Islet of Langerhans (tissue), 1 donor: ENCODE results near the gene KIF1A.
"Not testable (repeated sequence)": the region's sequence is repeated elsewhere in the genome, so short reads cannot be mapped to it uniquely, and the experiment has no call there.

Source experiments
- FAIRE-seq: peaks from one replicate; lab custom pipeline; 2011; peaks lifted over from hg19 to GRCh38; lab: Jason Lieb, UNC

Gene KIF1A

GRCh38 chr2:240787521-240788472 is 32.2 kb downstream of the KIF1A start:
- no peak for FAIRE-seq

DNA sequence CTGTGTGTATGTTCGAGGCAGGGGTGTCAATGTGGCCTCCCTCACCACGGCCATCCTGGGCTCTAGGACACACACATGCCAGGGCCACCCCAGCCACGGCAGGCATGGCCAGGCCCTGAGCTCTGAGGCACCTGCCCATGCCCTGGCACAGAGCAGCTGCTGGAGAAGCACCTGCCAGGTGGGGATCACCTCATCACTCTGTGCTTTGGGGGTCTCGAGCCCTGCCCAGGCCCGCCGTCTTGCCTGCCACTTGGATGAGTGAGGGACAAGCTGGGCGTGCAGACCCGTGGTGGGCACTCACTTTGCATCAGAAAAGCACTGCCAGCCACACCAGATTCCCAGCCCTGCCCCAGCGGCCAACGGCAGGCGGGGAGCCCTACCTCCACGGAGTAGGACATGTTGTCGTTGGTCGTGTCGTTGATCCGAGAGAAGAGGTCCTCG is 33.1 kb downstream of the KIF1A start:
- no peak for FAIRE-seq

GRCh38 chr2:240786355-240786841 is 33.6 kb downstream of the KIF1A start:
- no peak for FAIRE-seq

DNA sequence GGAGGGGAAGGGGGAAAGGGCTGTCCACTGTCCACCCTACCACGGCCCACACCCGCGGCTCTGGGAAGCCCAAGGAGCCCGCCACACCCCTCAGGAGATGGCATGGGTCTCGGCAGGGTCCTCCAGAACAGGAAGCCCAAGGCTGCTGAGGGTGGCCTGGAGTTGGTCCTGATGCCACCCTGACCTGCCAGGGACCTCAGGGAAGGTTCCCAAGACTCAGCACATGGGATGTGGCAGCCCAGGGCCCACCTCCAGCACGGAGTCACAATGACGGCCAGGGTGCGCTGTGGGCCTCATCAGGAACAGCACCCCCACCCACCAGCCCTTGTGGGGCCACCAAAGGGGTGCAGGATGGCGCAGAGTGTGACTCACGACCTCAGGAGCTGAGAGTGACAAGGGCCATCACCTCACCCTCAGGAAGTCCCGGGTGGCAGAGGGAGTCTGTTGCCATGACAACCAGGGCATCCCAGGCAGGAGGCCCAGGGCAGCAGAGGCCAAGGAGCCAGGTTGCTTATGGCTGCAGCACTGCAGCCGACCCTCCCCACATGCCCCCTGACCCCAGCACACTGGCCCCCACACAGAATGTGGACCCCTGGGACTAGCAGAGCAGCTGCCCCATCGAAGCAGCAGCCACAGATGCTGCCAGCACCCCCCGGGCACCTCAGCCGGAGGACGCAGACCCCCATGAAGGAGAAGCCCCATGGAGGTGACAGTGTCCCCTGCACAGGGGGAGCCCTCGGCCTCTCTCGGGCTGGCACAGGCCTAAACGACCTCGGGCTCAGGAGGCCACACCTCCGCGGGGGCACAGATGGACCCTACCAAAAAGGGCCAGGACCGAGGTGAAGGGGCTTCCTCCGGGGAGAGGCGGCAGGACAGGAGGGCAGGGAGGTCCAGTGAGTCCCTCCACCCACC is 34.3 kb downstream of the KIF1A start:
- FAIRE-seq, result no peak

- FAIRE-seq, result no peak
Observed at GRCh38 chr2:240784629-240785423, 35.2 kb downstream of the KIF1A start.

DNA sequence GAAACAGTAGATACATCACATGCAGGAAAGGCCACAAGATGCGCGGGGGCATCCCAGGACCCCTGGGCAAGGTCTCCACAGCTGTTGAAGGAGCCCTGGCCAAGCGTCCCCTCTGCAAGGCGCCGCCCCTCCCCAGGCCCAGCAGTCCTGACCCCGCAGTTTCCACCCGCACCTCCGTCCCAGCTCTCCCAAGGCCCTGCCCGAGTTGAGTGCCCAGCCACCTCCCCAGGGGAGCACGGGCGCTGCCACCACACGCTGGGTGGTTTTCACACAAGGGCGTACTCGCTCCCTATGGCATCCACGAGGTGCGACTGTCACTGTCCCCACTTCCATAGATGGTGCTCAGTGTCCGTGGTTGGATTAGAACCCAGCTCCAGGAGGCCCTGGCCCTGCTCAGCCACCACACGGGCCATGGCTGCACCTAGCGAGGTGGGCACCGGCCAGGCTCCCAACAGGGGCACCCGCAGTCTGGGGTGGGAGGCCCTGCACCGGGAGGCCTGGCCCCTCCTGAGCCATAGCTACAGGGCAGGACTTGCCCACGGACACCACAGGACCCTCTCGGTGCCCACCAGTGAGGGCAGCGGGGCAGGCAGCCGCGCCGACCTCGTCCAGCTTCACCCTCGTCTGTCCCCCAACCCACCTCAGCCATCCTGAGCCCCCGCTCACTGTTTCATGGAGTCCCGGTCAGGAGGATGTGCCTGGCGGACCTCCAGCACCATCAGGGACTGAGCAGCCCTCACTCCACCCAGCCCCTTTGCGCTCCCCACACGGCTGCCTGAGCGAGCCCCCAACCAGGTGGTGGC is 36.0 kb downstream of the KIF1A start:
- FAIRE-seq, result no peak

DNA sequence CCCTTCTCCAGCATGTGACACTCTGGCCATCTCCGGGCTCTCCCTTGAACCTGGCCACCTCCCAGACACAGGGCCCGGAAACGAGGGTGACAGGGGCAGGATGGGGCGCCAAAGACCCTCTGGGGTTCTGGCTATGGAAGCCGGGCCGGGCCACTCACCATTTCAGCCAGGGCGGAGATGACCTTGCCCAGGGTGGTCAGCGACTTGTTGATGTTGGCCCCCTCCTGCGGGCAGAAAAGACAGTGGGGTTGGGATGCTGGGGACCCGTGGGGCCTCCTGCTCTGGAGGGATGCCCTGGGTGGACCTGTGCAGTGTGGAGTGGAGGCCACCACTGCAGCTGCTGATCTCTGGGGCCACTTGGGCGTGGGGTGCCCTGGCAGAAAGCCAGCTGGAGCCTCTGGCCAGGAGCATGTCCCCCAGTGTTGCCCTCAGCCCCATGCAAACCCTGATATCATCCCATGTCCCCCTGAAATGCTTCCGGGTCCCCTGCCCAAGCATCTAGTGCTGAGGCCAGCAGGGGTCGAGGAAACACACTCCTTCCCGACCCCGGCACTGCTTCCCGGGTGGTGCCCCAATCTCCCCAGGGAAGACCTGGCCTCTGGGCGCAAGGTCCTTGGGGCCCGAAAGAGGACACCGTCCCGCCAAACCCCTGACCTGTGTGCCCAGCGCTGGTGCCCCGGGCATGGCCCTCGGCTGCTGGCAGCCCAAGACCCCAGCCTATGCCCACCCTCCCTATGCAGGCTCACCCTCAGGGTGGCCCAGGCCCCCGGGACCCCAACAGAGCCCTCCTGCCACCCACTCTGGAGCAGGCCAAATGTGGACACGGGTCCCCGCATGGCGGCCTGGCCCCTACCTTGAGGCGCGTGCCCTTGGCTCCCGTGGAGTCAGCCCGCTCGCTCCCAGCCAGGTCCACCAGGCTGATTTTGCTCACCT is 36.9 kb downstream of the KIF1A start:
- FAIRE-seq, result no peak

DNA sequence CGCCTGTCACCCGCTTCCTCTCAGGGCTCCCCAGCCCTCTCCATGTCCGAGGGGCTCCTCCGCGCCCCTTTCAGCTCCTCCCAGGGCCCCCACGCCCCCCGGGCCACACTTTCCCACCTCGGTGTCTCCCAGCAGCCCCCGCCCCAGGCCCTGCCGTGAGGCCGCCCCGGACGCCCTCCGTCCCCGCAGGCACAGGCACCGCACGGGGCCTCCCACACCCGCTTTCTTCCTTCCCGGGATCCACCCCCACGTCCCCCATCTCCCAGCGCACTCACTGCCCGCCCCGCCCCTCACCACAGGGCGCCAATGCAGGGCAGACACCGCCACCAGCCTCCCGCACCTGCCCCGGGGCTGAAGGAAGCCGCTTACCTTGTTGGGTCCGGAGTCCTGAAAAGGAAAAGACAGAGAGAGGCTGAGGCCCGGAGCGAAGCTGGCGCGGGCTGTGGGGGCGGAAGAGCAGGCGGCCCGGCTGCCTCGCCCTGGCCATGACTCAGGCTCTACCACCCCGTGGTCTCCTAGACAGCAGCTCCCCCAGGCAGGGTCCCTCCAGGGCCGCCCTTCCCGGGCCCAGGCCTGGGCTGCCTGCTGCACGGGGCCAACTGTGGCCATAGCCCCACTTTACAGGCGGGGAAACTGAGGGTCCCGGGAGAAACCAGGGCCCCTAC is 37.7 kb downstream of the KIF1A start:
- FAIRE-seq, result no peak

GRCh38 chr2:240781471-240782220 is 38.4 kb downstream of the KIF1A start:
- no peak for FAIRE-seq

GRCh38 chr2:240780023-240780700 is 39.9 kb downstream of the KIF1A start:
- no peak for FAIRE-seq

GRCh38 chr2:240779250-240779832 is 40.7 kb downstream of the KIF1A start:
- FAIRE-seq, result not testable (repeated sequence)

DNA sequence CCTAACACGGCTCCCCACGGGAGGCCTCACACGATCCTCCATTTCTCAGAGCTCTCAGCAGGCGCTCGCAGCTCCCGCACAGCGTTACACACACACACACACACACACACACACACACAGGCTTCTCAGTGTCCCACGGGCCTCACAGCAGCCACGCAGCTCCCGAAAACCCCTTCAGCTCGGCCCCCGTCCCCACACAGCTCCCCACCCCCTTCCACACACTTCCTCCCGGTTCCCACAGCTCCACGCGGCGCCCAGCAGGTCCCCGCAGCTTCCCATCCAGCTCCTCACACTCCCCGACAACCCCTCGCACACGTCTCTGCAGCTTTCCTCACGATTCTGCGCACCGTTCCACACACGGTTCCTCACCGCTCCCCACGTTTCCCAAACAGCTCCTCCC is 41.6 kb downstream of the KIF1A start:
- no peak for FAIRE-seq

- FAIRE-seq, result no peak
Observed at GRCh38 chr2:240777456-240778212, 42.4 kb downstream of the KIF1A start.

GRCh38 chr2:240775905-240776304 is 44.1 kb downstream of the KIF1A start:
- FAIRE-seq, result no peak

- FAIRE-seq, result no peak
Observed at GRCh38 chr2:240774856-240775255, 45.2 kb downstream of the KIF1A start.

DNA sequence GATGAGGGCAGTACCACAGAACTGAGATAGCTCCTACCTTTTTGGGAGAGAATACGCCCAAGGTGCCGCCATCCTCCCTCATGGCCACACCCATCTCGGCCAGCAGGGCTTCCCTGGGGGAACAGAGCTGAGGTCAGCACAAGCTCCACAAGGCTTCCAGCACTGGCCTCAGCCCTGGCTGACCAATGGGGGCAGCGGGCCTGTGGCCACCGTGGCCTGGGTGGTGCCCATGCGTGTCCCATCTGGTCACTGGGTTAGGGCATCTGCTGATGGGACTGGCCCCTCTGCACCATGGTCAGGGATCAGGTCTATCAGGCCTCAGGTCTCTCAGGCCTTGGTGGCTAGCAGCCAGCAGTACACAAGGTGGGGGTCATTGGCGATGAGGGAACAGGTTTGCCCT is 50.9 kb downstream of the KIF1A start:
- FAIRE-seq, result no peak

- FAIRE-seq, result no peak
Observed at GRCh38 chr2:240768216-240768615, 51.8 kb downstream of the KIF1A start.
